A549 (cell line): ENCODE results near the gene TMC4. TPM values are rescaled to one million over a fixed set of nuclear protein-coding genes. Genes with fewer than 3 reads are reported as not detected.
A peak's percentile ranks its signal among the peaks of the same experiment; 100 is the strongest.

Experiments used
- ATAC-seq, 2 experiments: fragments of 200-7000 bp in 1 of 2; fragments of >200 bp in 1 of 2; cut with Nextera tagmentation in 1 of 2; cut with Tn5 transposase in 1 of 2; 3 replicates each; pipeline versions ENCODE4 v1.8.0 to v1.9.1; 2018 to 2020; ENCODE audit warnings: mild to moderate bottlenecking in 1 of 2, moderate library complexity in 1 of 2
- CTCF ChIA-PET: fragments of 300-600 bp; sonication (Branson Sonifier 250); formaldehyde crosslinking; extraction: SDS; loops from one replicate; lab custom pipeline; 2021; ENCODE audit warnings: antibody characterized with exemption, inconsistent platforms; lab: Yijun Ruan, JAX
- POLR2A ChIA-PET: fragments of 350-600 bp; formaldehyde crosslinking; extraction: SDS; loops from one replicate; lab custom pipeline; 2021; ENCODE audit warnings: antibody characterized with exemption, inconsistent platforms; lab: Yijun Ruan, JAX
- DNase-seq, 2 experiments: peaks; one replicate each; pipeline versions ENCODE4 v3.0.0 to v3.0.0-alpha.2; 2011 to 2016; ENCODE audit warnings: low read depth in 1 of 2, low spot score in 1 of 2
- FAIRE-seq: peaks from 2 replicates; lab custom pipeline; 2011; peaks lifted over from hg19 to GRCh38; lab: Jason Lieb, UNC
- H3K27ac ChIP-seq, 2 experiments: fragments of >200 bp; sonication (Bioruptor Twin); formaldehyde crosslinking; 3 replicates each; pipeline ENCODE4 v1.5.1; 2016 to 2017
- H3K4me1 ChIP-seq: fragments of >200 bp; sonication (Bioruptor Twin); formaldehyde crosslinking; 3 replicates; pipeline ENCODE4 v1.6.1; 2016
- H3K4me2 ChIP-seq: fragments of >200 bp; sonication (Bioruptor Twin); formaldehyde crosslinking; 3 replicates; pipeline ENCODE4 v1.6.1; 2016
- H3K4me3 ChIP-seq: fragments of >200 bp; sonication (Bioruptor Twin); formaldehyde crosslinking; 3 replicates; pipeline ENCODE4 v1.5.1; 2016
- H3K9me3 ChIP-seq: fragments of >200 bp; sonication (Bioruptor Twin); formaldehyde crosslinking; 3 replicates; pipeline ENCODE4 v1.6.1; 2016
- BCL3 ChIP-seq: fragments of >200 bp; sonication (Bioruptor Twin); formaldehyde crosslinking; IDR thresholded peaks from 3 replicates; pipeline ENCODE4 v1.6.1; 2016
- CBX2 ChIP-seq: fragments of 200-600 bp; sonication (generic); IDR thresholded peaks from 2 replicates; pipeline ENCODE4 v1.6.1; 2016; ENCODE audit warnings: low read depth, mild to moderate bottlenecking, borderline replicate concordance
- CBX8 ChIP-seq: fragments of 200-600 bp; sonication (generic); IDR thresholded peaks from 2 replicates; pipeline ENCODE4 v1.6.1; 2016
- CHD2 ChIP-seq: fragments of 150-350 bp; IDR thresholded peaks from 2 replicates; pipeline ENCODE4 v1.6.1; 2014; ENCODE audit warnings: low read length; ENCODE audit not compliant: partially characterized antibody
- CHD4 ChIP-seq: fragments of 200-600 bp; sonication (generic); IDR thresholded peaks from 2 replicates; pipeline ENCODE4 v1.6.1; 2016; ENCODE audit warnings: antibody characterized with exemption, mild to moderate bottlenecking, borderline replicate concordance
- ELK1 ChIP-seq: fragments of 150-350 bp; IDR thresholded peaks from 2 replicates; pipeline ENCODE4 v1.6.1; 2014; ENCODE audit warnings: low read depth, mild to moderate bottlenecking, low read length
- FOSL2 ChIP-seq, 2 experiments: fragments of 450-650 bp in 1 of 2; fragments of >200 bp in 1 of 2; sonication (Bioruptor Twin) in 1 of 2; formaldehyde crosslinking; IDR thresholded peaks; 2 replicates each; pipeline versions ENCODE4 v1.5.0 to v1.6.1; 2016 to 2020; ENCODE audit warnings: mild to moderate bottlenecking in 1 of 2, moderate library complexity in 1 of 2
- HEYL ChIP-seq: fragments of 250-450 bp; sonication (Bioruptor Pico); IDR thresholded peaks from 2 replicates; pipeline ENCODE4 v1.8.0; 2021; ENCODE audit warnings: mild to moderate bottlenecking, moderate library complexity
- HOXB5 ChIP-seq: fragments of 250-450 bp; sonication (Bioruptor Pico); IDR thresholded peaks from 2 replicates; pipeline ENCODE4 v1.5.0; 2020; ENCODE audit warnings: mild to moderate bottlenecking, moderate library complexity
- JUN ChIP-seq, 2 experiments: fragments of >200 bp; sonication (Bioruptor Twin); formaldehyde crosslinking; IDR thresholded peaks; 2 replicates in 1 of 2; 3 replicates in 1 of 2; pipeline ENCODE4 v1.6.1; 2016 to 2017
- JUNB ChIP-seq: fragments of >200 bp; sonication (Bioruptor Twin); formaldehyde crosslinking; IDR thresholded peaks from 2 replicates; pipeline ENCODE4 v1.6.1; 2016
- KDM1A ChIP-seq: fragments of 200-600 bp; sonication (generic); IDR thresholded peaks from 2 replicates; pipeline ENCODE4 v1.6.1; 2016; ENCODE audit warnings: low read depth, mild to moderate bottlenecking
- KDM5A ChIP-seq: fragments of 200-600 bp; sonication (generic); IDR thresholded peaks from 2 replicates; pipeline ENCODE4 v1.6.1; 2016; ENCODE audit warnings: antibody characterized with exemption, mild to moderate bottlenecking
- MAFK ChIP-seq: fragments of 450-650 bp; IDR thresholded peaks from 2 replicates; pipeline ENCODE4 v1.6.1; 2014; ENCODE audit not compliant: partially characterized antibody
- MAX ChIP-seq: IDR thresholded peaks from 2 replicates; pipeline ENCODE4 v1.6.1; 2012
- MYC ChIP-seq: IDR thresholded peaks from 2 replicates; pipeline ENCODE4 v1.6.1; 2012; ENCODE audit warnings: mild to moderate bottlenecking, inconsistent platforms, low read length, improper control_type of control experiment, borderline replicate concordance
- NR3C1 ChIP-seq: fragments of >200 bp; sonication (Bioruptor Twin); formaldehyde crosslinking; IDR thresholded peaks from 3 replicates; pipeline ENCODE4 v1.6.1; 2017
- POLR2A ChIP-seq: IDR thresholded peaks from 2 replicates; pipeline ENCODE4 v1.6.1; 2012; ENCODE audit warnings: mild to moderate bottlenecking, low read length
- RAD21 ChIP-seq, 2 experiments: fragments of >200 bp in 1 of 2; sonication (Bioruptor Twin) in 1 of 2; formaldehyde crosslinking in 1 of 2; IDR thresholded peaks in 1 of 2; conservative IDR thresholded peaks in 1 of 2; 2 replicates in 1 of 2; 3 replicates in 1 of 2; pipeline ENCODE4 v1.6.1; 2012 to 2018; ENCODE audit warnings: inconsistent platforms in 1 of 2
- RCOR1 ChIP-seq: fragments of 150-350 bp; IDR thresholded peaks from 2 replicates; pipeline ENCODE4 v1.6.1; 2014; ENCODE audit warnings: antibody characterized with exemption, low read length, low read depth
- RNF2 ChIP-seq: fragments of 200-600 bp; sonication (generic); IDR thresholded peaks from 2 replicates; pipeline ENCODE4 v1.6.1; 2016; ENCODE audit warnings: low read depth, mild to moderate bottlenecking, antibody characterized with exemption, moderate library complexity, borderline replicate concordance
- SMC3 ChIP-seq: fragments of >200 bp; sonication (Bioruptor Twin); formaldehyde crosslinking; IDR thresholded peaks from 3 replicates; pipeline ENCODE4 v1.6.1; 2018; ENCODE audit warnings: inconsistent platforms
- SREBF2 ChIP-seq: fragments of 450-650 bp; IDR thresholded peaks from 2 replicates; pipeline ENCODE4 v1.6.1; 2014; ENCODE audit warnings: mild to moderate bottlenecking, moderate library complexity
- TFCP2L1 ChIP-seq: fragments of 250-450 bp; sonication (Bioruptor Pico); IDR thresholded peaks from 2 replicates; pipeline ENCODE4 v1.5.0; 2021; ENCODE audit warnings: mild to moderate bottlenecking
- TP53 ChIP-seq: fragments of 250-450 bp; sonication (Bioruptor Pico); IDR thresholded peaks from 2 replicates; pipeline ENCODE4 v1.5.0; 2021; ENCODE audit warnings: mild to moderate bottlenecking, moderate library complexity
- ZC3H11A ChIP-seq: fragments of 450-650 bp; IDR thresholded peaks from 2 replicates; pipeline ENCODE4 v1.6.1; 2014; ENCODE audit warnings: antibody characterized with exemption, mild to moderate bottlenecking
- ZNF302 ChIP-seq: fragments of 250-450 bp; sonication (Bioruptor Pico); IDR thresholded peaks from 2 replicates; pipeline ENCODE4 v1.9.0; 2021; ENCODE audit warnings: inconsistent platforms, mild to moderate bottlenecking, moderate library complexity
- ZSCAN20 ChIP-seq: fragments of 250-450 bp; sonication (Bioruptor Pico); IDR thresholded peaks from 2 replicates; pipeline ENCODE4 v1.8.0; 2022; ENCODE audit warnings: mild to moderate bottlenecking, moderate library complexity
- WGBS: methylation state at CpG from one replicate; pipeline ENCODE4 v1.1.6; 2017; ENCODE audit errors: missing lambda C conversion rate; 5-methylcytosine and 5-hydroxymethylcytosine counted together
- polyA plus RNA-seq, 4 experiments: library from polyadenylated mRNA; depleted of rRNA in 3 of 4; stranded (reverse); fragments of >200 nt; fragmentation: RNase III in 1 of 4; extraction: RNeasy Plus Mini Kit Qiagen cat#74134 plus additional on column Dnase treatment in 1 of 4; gene quantifications; 2 replicates in 3 of 4; 3 replicates in 1 of 4; pipeline ENCODE4 v1.2.3, GENCODE V29; 2011 to 2017
- TF ChIP-seq, protein P1 (sequence below): fragments of 250-450 bp; sonication (Bioruptor Pico); IDR thresholded peaks from 2 replicates; pipeline ENCODE4 v1.5.0; 2021; ENCODE audit warnings: mild to moderate bottlenecking, moderate library complexity, borderline replicate concordance
- TF ChIP-seq, protein P2 (sequence below): fragments of >200 bp; sonication (Bioruptor Twin); formaldehyde crosslinking; IDR thresholded peaks from 2 replicates; pipeline ENCODE4 v1.6.1; 2016

TMC4 gene
- polyA plus RNA-seq, 2 of the 4 experiments (the other 2 are of a cell fraction) = 0.84 to 0.85 TPM

DNA sequence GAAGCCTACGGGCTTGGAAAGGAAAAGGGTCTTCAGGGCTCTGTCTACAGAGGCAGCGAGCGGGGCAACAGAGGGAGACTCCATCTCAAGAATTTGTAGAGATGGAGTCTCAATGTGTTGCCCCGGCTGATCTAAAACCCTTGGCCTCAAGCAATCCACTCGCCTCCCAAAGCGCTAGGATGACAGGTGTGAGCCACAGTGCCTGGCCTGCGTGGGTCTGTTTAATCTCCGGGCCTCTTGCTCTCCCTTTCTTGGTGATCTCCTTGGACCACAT lies 35.8 kb upstream of the TMC4 start:
- CTCF ChIA-PET = interaction anchor here (0.7 to 2.2 kb wide), 4 partner anchors 10 to 40 kb away, joined by 3 to 8 read pairs (median 5); no protein-coding TSS in a partner anchor
- FAIRE-seq (no peak), DNase-seq (peak in 1 of 2 experiments; percentile 47), ATAC-seq (peak; percentile 8 to 17)
- Histone ChIP-seq H3K4me3 (peak overlapping the region; percentile 5; the same call in 1 of the 3 replicates), H3K9me3 (no peaks in the 10 kb centered on the region), H3K27ac (peak overlapping the region; percentile 14 to 68; a peak in 4 of 6 replicates), H3K4me2 (peak overlapping the region; percentile 93), H3K4me1 (peaks cover 76% of the 10 kb centered on the region)
- POLR2A ChIA-PET = interaction anchor here (2.7 to 5.0 kb wide), 4 partner anchors 8 to 72 kb away, joined by 14 to 55 read pairs (median 40); partner anchors contain the start of genes CNOT3, MBOAT7, RPS9 and TSEN34
- no peak for TF ChIP-seq FOSL2 (IDR thresholded peaks at IDR 0.05)
- TF ChIP-seq FOSL2 (CRISPR knock-in tag; IDR thresholded peaks at IDR 0.05) = no peak
- TF ChIP-seq JUN (IDR thresholded peaks at IDR 0.05) = peak in 1 of 2 experiments; percentile 33; a peak in 1 of 5 replicates
- 0 out of 3 replicates have a peak, but pooled peaks have one; percentile 31 for TF ChIP-seq BCL3
- TF ChIP-seq CHD4 = no peak
- 75% methylated on average over 8 of the region's 8 CpGs for WGBS

GRCh38 chr19:54207983-54208783 lies 35.2 kb upstream of the TMC4 start:
- peak; percentile 2 to 12; a peak in 5 of 6 replicates for ATAC-seq
- 75% methylated on average over 18 of the region's 18 CpGs for WGBS
- POLR2A ChIA-PET = interaction anchor here (2.7 to 5.0 kb wide), 3 partner anchors 8 to 71 kb away, joined by 14 to 55 read pairs (median 47); partner anchors contain the start of genes CNOT3, MBOAT7, RPS9 and TSEN34
- FAIRE-seq = no peak
- Histone ChIP-seq H3K4me3 (peak overlapping the region; percentile 7; the same call in 1 of the 3 replicates), H3K4me1 (peaks cover 82% of the 10 kb centered on the region), H3K9me3 (no peaks in the 10 kb centered on the region), H3K27ac (peak overlapping the region; percentile 14 to 68; a peak in 3 of 6 replicates), H3K4me2 (peak overlapping the region; percentile 93)
- peak in 1 of 2 experiments; percentile 59 for DNase-seq
- CTCF ChIA-PET = interaction anchor here (0.6 to 2.2 kb wide), 5 partner anchors 9 to 39 kb away, joined by 3 to 8 read pairs (median 4); no protein-coding TSS in a partner anchor
- TF ChIP-seq SREBF2 (no peak), CHD2 (peak; percentile 45), JUNB (no peak), MYC (no peak), MAFK (no peak), KDM1A (no peak), MAX (no peak), HOXB5 (CRISPR knock-in tag) (peak; percentile 39; the same call in 1 of the 2 replicates), ELK1 (no peak), CBX2 (no peak), NR3C1 (no peak), ZNF302 (CRISPR knock-in tag) (0 out of 2 replicates have a peak, but pooled peaks have one; percentile 23), TFCP2L1 (CRISPR knock-in tag) (peak; percentile 96), RAD21 (conservative IDR thresholded peaks at IDR 0.05 in 1 of 2, IDR thresholded peaks at IDR 0.05 in 1 of 2) (no peak), KDM5A (no peak), BCL3 (no peak), HEYL (CRISPR knock-in tag) (no peak), RNF2 (no peak), ZSCAN20 (CRISPR knock-in tag) (no peak), CBX8 (no peak), SMC3 (no peak), JUN (IDR thresholded peaks at IDR 0.05) (peak; percentile 68 to 79; a peak in 4 of 5 replicates), ZC3H11A (no peak), FOSL2 (IDR thresholded peaks at IDR 0.05) (no peak), FOSL2 (CRISPR knock-in tag; IDR thresholded peaks at IDR 0.05) (no peak; the same call in 1 of the 2 replicates), RCOR1 (no peak), TP53 (CRISPR knock-in tag) (peak; percentile 95), POLR2A (no peak)
- TF ChIP-seq, protein P1, sequence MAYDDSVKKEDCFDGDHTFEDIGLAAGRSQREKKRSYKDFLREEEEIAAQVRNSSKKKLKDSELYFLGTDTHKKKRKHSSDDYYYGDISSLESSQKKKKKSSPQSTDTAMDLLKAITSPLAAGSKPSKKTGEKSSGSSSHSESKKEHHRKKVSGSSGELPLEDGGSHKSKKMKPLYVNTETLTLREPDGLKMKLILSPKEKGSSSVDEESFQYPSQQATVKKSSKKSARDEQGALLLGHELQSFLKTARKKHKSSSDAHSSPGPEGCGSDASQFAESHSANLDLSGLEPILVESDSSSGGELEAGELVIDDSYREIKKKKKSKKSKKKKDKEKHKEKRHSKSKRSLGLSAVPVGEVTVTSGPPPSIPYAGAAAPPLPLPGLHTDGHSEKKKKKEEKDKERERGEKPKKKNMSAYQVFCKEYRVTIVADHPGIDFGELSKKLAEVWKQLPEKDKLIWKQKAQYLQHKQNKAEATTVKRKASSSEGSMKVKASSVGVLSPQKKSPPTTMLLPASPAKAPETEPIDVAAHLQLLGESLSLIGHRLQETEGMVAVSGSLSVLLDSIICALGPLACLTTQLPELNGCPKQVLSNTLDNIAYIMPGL = peak; percentile 80
- TF ChIP-seq, protein P2, sequence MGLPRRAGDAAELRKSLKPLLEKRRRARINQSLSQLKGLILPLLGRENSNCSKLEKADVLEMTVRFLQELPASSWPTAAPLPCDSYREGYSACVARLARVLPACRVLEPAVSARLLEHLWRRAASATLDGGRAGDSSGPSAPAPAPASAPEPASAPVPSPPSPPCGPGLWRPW = no peak
